Activated CD4-positive, alpha-beta T cell treated with anti-CD3 and anti-CD28 coated beads, Interleukin-10, Interleukin-2, amounts not matched to agents 100 ng/mL and 50 ng/mL, durations not matched to agents 16 hours and 8 hours (primary cell): Measurements from ENCODE around the gene CDK14.

ENCODE experiments used
- DNase-seq: peaks from one replicate; pipeline ENCODE4 v3.0.0-alpha.2; 2020

The CDK14 gene

DNA sequence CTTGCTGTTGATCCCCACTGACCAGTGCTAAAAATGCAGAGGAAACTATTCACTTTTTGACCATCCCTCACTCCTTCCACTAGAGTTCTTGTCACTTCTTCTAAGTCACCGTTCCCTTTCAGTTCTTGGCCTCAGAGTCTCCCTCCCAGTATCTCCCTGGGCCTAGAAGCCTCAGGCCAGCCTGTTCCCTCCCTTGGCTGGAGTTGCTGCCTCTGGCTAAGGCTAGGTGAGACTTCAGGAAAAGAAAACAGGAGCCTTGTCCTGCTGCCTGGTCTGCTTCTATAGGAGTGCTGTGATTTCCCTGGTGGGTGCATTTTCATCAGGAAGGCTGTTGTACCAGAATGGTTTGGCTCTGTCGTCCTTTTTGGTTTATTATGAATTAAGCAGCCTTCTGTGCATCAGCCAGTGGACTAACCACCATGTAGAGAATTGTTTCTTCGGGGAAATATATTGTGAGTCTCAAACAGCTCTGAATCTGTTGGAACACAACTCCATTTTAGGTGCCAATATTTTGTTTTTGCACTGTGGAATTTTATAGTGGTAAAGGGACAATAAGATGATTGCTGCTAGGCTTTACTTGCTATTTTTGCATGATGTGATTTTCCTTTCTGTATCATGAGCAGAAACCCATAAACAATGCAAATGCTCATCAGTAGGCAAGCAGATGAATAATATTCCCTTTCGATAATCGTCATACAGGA is 434.7 kb downstream of the CDK14 start:
- DNase-seq = no peak

DNA sequence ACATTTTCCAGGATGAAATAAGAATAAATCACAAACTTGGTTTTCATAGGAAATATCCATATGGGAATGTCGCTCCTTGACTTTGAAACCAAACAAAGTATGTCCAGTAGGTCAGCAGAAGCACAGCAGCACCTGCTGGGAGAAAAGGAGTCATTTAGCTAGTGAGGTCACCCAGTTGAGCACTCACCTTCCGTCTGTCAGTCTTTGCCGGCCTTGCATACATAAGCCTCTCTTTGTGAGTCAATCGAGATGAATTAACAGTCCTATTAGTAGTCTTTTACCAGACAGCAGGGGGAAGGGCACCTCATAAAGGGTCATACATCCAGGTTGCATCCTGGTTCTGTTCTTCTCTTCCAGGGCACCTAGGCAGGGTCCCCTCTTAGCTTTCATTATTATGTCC is 435.6 kb downstream of the CDK14 start:
- no peak for DNase-seq

DNA sequence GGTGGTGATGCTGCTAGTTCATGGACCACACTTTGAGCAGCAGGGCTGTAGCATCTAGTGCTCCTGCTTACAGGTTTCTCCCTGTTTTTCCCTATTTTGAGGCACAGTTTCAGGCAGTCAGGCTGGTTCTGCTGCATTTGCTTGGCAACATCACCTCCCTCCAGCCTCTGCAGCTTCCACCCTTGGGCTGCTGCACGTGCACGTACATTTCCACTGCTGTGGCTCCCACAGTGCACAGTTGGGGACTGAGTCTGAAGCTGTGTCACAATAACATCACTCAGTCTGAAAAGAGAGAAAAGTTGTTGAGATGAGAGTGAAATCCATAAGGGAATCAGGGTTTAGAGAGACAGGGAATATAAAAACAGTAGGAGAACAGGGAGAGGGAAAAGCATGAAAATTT is 437.5 kb downstream of the CDK14 start:
- no peak for DNase-seq

DNA sequence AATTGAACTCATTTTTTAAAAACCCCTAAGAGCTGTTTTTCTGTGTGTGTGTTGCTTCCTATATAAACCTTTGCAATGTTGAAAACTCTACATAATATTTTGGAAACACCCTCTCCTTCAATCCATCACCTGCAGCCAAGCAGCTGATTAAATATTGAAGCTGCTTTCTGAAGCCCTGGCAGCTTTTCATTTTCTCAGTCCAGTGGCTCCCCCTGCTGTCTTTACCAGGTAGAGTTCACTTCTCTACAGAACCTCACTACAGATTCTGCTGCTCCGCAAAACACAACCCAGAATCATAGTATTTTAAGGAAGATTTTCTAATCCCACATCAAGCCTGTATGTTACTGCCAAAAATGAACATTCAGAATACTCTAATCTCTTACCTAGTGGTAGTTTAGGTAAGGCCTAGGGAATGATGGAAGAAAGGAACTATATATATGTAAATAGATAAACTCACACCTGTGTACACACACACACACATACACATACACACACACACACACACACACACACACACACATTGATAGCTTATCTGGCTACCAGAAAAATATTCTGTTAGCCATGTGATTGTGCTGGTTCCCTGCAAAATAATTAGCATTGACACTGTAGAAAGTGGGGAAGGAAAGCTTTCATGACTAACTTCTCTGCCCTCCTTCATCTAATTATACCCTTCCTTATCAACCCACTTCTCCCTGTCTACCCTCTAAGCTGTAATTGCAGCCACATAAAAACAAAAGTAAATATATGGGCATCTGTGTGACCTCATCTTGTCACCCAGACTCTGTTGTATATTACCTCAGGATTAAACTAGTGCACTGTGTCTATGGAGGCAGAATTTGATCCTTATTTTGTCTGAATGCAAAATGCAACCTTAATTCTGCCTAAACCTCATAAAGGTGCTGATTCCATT is 438.6 kb downstream of the CDK14 start:
- peak; percentile 9 for DNase-seq

DNA sequence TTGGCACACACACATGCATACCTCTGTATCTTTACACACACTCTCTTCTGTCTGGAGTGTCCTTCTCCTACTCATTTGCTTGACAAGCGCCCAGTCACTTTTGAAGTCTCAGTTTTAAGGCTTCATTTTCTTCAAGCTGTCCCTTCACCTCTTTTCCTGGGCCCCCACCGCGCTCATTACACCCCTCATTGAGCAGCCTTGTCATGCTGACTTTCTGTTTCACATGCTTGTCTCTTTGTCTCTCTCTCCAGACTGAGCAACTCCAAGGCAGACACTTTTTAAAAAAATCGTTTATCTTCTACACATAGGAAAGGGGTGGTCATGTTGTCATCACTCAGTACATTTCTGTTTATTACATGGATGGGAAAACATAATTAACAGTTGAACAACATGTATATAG is 442.9 kb downstream of the CDK14 start:
- no peak for DNase-seq

DNA sequence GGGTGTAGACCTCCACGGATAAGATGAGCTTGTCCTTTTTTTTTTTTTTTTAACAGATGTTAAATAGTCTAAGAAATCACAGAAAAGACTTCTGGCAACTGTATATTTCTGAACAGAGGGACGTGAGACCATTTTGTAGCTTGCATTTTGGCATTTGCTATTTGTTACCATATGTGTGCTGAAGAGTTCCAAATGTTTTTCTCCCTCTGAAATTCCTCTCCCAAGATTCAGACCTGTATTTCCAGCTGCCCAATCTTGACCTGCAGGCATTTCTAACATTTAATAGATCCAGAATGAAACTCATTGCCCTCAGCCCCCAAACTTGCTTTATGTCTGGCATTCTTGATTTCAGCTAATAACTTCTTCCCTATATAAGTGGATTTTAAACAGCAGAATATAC is 445.0 kb downstream of the CDK14 start:
- no peak for DNase-seq

DNA sequence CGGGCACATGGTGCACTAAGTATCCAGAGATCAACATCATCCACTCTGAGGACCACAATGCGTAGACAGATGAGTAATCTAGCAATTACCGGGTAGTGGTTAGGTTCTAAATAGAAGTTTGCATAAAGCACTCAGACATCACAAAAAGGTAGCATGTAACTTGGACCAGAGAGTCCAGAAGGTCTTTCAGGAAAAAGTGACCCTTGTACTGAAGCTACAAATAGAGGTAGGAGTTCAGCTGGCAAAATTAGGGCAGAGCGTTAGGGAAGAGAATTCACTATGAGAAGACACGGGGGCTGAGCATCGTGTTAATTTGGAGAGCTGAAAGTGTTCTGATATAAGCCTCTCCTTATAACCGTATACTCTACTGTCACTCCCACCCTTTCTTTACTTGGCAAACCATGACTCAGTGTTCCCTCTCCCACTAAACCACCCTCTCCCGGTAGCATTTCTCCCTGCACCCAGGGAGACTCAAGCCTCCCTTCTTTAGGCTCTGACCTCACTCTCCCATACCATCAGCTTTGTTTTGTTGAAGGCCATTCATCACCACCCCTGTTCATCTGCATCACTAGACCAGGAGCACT is 445.9 kb downstream of the CDK14 start:
- no peak for DNase-seq

DNA sequence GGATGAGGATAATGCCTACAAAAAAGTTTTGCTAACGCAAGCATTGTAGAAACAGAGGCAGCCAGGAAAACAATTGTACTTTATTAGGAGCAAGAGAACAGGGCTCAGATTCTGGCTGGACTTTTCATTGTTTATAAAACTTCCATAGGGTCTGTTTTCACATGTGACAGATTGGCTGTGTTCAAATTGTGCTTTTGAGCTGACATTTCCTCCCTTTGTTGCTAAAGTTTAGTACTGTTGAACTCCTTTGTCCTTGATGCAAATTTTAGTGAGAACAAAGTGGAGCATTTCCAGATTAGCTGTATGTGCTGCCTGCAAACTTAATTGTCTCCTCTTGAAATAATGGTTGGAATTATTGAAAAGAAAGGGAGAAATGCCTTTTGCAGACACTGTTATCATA is 447.1 kb downstream of the CDK14 start:
- DNase-seq = no peak

DNA sequence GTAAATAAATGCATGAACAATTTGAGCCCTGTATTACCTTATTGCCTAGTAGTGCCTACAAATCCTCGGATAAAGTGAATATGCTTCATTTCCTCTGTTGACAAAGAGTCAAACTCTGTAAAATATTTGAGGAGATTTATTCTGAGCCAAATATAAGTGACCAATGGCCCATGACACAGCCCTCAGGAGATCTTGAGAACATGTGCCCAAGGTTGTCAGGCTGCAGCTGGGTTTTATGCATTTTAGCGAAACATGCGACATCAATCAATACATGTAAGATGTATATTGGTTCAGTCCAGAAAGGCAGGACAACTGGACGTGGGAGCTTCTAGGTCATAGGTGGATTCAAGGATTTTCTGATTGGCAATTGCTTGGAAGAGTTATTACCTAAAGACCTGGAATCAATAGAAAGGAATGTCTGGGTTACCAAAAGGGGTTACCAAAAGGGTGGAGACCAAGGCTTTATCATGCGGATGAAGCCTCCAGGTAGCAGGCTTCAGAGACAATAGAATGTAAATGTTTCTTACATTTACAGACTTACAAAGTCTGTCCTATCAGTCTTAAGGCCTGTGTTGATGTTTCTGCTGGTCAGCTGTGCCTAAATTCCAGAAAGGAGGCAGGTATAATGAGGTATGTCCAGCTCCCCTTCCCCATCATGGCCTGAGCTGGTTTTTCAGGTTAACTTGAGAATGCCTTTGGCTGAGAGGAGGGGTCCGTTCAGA is 448.0 kb downstream of the CDK14 start:
- no peak for DNase-seq

DNA sequence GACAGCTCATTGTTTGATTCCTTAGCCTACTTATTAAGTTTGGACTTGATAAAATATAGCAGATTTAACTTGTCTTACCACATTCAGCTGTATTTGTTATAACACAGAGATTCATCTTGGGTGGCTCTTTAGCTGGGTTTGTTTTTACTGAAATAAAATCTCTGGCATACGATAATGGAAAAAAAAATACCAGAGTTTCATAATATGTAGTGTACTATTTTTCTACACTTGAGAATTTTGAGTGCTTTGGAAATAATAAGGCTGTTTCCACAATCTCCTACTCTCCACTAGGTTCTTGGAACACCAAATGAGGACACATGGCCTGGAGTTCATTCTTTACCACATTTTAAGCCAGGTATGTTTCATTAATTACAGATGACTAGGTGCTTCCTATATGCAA is 449.5 kb downstream of the CDK14 start:
- DNase-seq = no peak

DNA sequence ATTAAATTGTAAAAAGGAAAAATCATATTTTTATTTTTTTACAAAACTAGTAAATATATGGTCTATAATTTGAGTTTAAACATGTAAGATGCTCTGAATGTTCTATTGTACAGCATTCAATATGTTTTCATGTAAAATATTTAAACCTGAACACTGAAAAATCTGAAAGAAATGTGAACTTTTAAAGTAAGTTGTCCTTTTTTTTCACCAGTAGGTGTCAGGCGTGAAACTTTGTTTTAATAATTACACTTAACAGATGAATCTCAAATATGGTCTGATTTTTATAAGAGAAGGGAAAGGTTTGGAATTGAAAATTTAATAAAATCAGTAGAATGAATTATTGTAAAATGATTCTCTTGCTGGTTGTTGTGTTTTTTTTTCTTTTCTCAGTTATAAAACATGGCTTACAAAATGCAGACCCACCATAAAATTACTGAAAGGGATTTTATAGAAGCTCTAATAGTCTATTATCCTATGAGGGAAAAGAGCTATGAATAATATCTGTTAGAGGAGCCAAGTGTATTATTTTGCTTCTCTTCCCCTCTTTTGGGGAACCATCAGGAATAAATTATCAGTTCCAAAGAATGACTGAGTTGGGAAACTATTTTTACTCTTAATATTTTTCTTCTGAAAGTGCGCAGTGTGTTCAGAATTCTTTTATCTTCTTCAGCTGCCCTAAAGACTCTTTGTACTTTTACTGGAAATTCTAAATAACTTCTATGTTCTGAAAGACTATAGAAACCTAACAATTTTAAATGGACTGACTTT is 450.4 kb downstream of the CDK14 start:
- DNase-seq = no peak

DNA sequence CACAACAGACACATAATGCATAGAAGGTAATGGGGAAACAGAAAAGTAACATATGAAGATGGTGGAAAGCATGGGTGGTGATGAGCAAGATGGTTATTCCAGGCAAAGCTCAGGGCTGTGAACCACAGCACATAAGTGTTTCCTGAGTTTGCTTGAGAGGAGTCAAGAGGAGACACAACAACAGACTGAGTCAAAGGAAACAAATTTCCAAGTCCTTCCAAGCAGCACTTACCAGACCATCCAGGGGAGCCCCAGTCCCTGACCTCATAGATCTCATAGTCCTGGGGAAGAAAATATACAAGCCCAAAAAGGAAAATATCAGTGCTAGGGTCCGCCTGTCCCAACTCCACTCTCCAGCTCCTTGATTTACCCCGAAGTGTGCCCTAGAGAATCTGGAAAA is 451.5 kb downstream of the CDK14 start:
- DNase-seq = no peak

DNA sequence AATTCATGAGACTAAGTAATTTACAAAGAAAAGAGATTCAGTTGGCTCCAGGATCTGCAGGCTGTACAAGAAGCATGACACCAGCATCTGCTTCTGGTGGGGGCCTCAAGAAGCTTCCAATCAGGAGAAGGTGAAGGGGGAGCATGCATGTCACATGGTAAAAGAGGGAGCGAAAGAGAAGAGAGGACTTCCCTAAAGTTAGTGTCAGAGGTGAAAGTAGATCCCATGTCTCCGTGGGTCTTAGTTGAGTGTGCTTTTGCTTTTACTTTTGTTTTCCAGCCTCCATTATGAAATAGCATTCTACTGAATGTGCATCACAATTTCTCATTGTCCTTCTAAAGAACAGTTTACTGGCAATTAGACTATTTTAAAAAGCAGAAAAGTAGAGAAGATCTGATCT is 454.6 kb downstream of the CDK14 start:
- no peak for DNase-seq

DNA sequence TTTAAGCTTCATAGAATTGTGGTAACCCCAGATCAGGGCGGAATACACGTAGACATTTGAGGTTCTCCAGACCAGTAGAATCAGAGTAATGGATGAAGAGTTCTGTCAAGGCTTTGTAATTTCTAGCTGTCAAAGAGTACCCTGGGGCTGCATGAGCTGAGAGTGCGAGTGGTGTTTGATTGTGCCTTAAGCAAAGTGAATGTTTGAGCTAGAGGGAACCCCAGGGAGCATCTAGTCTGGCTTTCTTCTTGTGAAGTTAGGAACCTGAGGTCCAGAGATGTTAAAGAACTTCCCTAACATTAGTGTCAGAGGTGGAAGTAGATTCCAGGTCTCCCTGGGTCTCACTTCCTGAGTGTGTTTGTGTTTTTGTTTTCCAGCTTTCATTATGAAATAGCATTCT is 455.8 kb downstream of the CDK14 start:
- no peak for DNase-seq

DNA sequence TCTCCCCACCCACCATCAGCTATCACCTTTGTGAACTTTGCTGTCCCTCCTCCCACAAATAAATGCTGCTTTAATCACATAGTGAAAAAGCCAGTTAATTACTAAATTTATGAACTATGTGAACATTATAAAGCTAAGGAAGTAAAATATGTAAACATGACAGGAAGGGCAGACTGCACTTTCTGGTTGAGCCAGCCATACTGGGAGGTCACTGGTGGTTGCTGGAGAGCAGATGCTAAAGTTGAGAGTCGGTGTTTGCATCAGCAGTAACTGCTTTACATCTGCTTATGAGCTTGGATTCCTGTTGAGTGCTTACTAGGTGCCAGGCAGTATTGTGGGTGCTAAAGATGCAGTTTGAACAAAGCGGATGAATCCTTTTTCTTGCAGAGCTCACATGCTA is 458.3 kb downstream of the CDK14 start:
- DNase-seq = no peak

DNA sequence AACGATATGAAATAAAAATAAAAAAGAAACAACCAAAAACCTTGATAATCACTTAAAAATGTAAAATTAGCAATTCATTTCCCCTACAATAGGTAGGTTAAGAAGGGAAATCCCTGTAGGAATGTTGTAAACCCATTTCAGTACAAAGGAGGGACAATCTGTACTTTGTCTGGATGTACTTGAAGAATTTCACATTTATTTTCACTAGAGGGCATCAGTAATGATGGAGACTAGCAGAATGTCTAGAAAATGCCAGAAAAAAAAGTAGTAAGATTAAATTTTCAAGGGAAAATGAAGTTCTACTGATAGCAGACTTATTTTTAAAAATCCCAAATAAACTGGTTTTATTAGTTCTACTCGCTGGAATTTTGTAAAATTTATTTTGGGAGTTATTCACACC is 459.1 kb downstream of the CDK14 start:
- DNase-seq = no peak

DNA sequence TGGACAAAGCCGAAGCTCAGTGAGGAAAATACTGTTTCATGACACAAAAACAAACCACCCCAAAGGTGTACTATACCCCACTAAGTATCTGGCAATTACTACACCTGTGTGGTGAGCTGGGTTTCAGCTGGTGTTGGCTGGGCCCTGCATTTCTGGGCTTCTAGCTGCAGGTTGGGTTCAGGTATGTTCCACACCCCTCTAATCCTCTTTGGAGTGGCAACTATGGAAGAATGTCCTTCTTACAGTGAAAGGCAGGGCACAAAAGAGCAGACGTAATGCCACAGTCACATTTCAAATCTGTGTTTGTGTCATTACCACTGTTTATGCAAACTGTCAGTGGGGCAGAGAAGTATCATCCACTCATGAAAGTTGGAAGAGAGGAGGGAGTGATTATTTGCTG is 466.6 kb downstream of the CDK14 start:
- DNase-seq = no peak

DNA sequence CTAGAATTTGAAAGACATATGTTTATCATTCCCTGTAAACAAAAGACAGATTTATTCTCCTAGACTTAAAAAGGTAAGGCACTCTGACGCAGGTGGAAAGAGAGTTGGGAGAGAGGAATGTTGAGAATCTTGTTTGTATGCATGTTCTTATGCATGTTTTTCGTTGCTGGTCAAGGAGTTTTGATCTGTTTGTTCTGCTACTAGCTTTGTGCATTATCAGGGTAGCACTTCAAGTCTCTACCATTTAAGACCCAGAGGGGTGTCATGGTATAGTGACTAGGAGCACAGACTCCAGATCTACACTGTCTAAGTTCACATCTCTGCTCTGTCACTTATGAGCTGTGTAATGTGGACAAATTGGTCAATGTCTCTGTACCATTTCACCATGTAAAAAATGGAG is 467.9 kb downstream of the CDK14 start:
- DNase-seq = no peak

DNA sequence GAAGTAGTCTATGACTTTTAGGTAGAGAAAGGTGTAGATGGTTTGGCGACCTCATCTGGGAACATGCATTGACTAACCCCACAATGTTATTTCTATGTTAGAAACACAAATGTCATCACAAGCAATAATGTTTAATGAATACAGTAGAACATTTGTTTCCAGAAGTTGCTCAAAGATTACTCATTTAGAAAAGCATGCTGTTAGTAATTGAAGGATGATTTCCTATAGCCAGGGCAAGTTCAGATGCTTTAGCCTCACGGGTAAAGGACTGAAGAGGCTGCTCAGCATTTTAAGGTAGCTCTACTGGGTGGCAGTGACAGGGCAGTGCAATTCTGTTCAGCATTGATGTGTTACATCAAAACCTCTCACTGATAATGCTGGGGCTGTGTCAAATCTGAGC is 468.8 kb downstream of the CDK14 start:
- no peak for DNase-seq

DNA sequence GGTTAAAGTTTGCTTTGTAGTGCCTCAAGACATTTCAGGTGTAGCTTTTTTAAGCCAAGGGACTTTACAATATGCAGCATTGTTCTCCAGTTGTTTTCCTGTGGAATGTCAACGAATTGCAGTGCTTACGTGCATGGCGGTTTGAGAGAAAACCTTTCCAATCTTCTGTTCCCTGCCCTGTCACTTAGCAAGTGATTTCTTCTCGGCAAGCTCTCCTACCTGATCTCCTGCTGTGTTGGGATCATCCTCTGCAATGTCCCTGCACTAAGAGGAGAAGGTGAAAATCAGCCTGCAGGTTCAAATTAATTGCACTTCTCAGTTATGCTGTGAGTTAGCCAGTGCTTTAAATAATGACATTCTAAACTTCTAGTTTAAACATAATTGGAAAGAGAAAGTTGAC is 470.5 kb downstream of the CDK14 start:
- no peak for DNase-seq

DNA sequence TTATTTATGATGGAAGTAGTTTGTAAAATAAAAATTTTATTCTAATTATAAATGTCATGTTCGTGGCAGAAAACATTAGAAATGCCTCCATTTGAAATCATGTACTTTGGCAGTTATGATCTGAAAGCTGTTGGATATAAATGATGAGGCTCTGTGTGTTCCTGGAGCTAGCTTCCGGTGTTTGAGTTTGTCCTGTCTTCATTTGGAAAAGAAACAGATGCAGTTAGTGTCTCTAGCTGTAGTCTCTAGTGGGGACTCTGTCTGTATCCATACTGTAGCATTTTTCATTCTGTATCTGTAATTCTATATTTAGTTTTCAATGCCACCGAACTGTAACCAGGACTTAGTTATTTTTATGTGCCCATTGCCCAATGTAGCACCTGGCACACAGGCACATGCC is 471.1 kb downstream of the CDK14 start:
- DNase-seq = no peak

DNA sequence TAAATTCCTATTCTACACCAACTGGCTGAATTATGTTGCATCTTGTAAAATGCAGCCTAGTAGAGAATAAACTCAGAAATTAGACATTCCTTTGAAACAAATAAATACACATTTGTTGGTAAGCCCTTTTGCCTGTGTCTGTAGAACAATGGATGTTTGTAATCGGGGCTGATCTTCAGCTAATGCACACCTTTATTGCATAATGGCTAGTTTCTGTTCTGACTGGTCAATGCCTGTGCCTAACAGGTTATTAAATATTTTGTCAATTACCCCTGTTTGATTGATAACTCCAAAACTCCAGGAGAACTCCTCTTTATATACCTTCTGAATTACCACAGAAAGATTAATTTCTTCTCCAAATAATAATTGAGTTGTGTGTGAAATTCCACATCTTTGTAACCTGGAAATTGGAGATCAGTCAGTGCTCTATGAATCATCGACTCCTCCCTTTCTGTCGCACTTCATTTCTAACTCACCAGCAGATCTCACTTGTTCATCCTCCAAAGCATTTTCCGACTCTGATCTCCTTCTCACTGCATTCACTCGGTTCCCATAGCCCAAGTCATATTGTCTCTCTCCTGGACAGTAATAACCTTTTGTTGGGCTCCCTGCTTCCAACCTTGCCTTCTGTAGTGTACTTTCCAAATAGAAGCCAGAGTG is 472.1 kb downstream of the CDK14 start:
- no peak for DNase-seq
